PC-9 (cell line): ENCODE measurements around the gene ERRFI1.

Experiments
- EZH2 ChIP-seq: fragments of 200-600 bp; sonication (generic); IDR thresholded peaks from 2 replicates; pipeline ENCODE4 v1.8.0; 2017; ENCODE audit warnings: antibody characterized with exemption, low read depth
- TF ChIP-seq, protein P1 (sequence below): fragments of 200-600 bp; sonication (generic); conservative IDR thresholded peaks from 2 replicates; pipeline ENCODE4 v1.6.1; 2017; ENCODE audit warnings: mixed run types, antibody characterized with exemption, mild to moderate bottlenecking, moderate library complexity

DNA sequence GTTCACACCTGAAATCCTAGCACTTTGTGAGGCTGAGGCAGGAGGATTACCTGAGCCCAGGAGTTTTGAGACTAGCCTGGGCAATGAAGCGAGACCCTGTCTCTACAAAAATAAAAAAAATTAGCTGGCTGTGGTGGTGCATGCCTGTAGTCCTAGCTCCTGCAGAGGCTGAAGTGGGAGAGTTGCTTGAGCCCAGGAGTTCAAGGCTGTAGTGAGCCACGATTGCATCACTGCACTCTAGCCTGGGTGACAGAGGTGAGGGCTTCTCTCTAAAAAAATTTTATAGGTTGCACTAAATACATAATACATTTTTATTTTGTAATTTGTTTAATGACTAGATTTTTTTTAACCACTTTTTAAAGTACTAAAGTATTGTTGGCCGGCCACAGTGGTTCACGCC, 58.5 kb downstream of the ERRFI1 start:
- TF ChIP-seq, protein P1, sequence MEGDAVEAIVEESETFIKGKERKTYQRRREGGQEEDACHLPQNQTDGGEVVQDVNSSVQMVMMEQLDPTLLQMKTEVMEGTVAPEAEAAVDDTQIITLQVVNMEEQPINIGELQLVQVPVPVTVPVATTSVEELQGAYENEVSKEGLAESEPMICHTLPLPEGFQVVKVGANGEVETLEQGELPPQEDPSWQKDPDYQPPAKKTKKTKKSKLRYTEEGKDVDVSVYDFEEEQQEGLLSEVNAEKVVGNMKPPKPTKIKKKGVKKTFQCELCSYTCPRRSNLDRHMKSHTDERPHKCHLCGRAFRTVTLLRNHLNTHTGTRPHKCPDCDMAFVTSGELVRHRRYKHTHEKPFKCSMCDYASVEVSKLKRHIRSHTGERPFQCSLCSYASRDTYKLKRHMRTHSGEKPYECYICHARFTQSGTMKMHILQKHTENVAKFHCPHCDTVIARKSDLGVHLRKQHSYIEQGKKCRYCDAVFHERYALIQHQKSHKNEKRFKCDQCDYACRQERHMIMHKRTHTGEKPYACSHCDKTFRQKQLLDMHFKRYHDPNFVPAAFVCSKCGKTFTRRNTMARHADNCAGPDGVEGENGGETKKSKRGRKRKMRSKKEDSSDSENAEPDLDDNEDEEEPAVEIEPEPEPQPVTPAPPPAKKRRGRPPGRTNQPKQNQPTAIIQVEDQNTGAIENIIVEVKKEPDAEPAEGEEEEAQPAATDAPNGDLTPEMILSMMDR = no peak
- no peak for TF ChIP-seq EZH2
